ENCODE measurements around the gene PAPPA2. TPM values are rescaled to one million over a fixed set of nuclear protein-coding genes. Genes with fewer than 3 reads are reported as not detected.
"Not testable (repeated sequence)": the region's sequence is repeated elsewhere in the genome, so short reads cannot be mapped to it uniquely, and the experiment has no call there.

The PAPPA2 gene
- total RNA-seq, 1 donor = 7.0 TPM

DNA sequence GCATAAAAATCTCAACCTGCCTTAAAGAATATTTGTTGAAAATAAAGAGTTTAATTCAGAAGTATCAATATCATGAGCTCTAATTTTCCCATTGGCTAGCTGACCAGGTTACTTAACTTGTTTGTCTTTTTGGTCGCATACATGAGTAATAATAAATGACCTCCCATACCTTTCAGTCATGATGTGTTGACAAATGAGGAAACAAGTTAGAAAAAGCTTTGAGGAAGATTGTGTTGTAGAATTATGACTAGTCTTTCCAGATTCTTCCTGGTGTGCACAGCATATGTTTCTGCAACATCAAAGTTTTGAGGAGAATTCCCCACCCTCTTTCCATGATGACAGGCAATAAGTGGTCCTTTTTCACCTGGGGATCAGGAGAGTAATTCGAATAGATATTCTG lies 17.6 kb upstream of the PAPPA2 start:
- no peak for DNase-seq (ENCODE audit: low read depth)
- TF ChIP-seq, protein P1, sequence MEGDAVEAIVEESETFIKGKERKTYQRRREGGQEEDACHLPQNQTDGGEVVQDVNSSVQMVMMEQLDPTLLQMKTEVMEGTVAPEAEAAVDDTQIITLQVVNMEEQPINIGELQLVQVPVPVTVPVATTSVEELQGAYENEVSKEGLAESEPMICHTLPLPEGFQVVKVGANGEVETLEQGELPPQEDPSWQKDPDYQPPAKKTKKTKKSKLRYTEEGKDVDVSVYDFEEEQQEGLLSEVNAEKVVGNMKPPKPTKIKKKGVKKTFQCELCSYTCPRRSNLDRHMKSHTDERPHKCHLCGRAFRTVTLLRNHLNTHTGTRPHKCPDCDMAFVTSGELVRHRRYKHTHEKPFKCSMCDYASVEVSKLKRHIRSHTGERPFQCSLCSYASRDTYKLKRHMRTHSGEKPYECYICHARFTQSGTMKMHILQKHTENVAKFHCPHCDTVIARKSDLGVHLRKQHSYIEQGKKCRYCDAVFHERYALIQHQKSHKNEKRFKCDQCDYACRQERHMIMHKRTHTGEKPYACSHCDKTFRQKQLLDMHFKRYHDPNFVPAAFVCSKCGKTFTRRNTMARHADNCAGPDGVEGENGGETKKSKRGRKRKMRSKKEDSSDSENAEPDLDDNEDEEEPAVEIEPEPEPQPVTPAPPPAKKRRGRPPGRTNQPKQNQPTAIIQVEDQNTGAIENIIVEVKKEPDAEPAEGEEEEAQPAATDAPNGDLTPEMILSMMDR (IDR thresholded peaks at IDR 0.05; ENCODE audit: insufficient read depth, low read length) = no peak
- no peak overlapping the region for H3K4me3 ChIP-seq (ENCODE audit: low read depth, low read length)

DNA sequence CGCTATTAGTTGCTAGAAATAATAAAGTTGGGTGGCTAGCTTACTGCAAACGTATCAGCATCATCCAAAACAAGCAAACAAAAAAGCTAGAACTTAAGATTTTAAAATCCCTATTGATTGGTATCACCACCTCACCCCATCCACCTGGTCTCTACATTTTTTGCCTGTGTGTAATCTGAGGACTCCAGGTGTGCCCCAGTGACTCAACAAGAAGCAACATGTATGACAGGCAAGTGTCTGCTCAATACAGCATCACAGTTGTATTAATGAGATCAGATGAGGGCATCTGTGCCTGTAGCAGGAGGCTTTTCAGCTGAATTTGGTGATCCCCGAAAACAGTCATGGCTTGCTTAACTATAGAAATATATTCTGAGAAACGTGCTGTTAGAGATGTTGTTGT lies 14.6 kb upstream of the PAPPA2 start:
- H3K4me3 ChIP-seq (ENCODE audit: low read depth, low read length) = no peak overlapping the region
- TF ChIP-seq, protein P1 (IDR thresholded peaks at IDR 0.05; ENCODE audit: insufficient read depth, low read length) = no peak
- no peak for DNase-seq (ENCODE audit: low read depth)

DNA sequence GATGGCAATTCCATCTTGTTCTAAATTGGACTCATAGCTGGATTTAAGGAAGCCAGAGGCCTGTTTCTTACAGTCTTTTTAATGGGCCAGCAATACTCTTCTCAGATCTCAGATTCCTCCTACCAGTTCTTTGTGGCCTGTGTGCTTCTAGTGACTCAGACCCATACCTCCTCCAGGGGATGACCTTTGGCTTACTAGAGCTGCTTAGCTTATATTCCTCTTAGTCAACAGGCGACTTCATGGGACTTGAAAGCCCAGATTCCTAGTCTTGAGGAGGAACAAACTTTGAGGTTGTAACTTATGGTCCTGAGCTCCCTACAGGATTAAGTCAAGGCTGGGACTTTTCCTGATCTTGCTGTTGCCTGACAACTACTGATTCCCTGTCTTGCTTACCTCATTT lies 12.4 kb upstream of the PAPPA2 start:
- DNase-seq (ENCODE audit: low read depth) = no peak
- no peak overlapping the region for H3K4me3 ChIP-seq (ENCODE audit: low read depth, low read length)
- TF ChIP-seq, protein P1 (IDR thresholded peaks at IDR 0.05; ENCODE audit: insufficient read depth, low read length) = no peak

DNA sequence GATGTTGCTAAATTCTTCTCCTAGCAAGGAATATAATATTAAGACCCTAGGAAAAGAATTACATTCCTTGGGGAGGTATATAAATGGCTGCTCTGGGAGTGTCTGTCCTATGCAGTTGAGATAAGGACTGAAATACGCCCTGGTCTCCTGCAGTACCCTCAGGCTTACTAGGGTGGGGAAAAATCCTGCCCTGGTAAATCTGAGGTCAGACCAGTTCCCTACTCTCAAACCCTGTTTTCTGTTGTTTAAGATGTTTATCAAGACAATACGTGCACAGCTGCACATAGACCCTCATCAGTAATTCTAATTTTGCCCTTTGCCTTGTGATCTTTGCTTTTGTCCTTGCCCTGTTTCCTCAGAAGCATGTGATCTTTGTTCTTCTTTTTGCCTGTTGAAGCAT lies 11.2 kb upstream of the PAPPA2 start:
- H3K4me3 ChIP-seq (ENCODE audit: low read depth, low read length); DNase-seq (ENCODE audit: low read depth): not testable (repeated sequence)

DNA sequence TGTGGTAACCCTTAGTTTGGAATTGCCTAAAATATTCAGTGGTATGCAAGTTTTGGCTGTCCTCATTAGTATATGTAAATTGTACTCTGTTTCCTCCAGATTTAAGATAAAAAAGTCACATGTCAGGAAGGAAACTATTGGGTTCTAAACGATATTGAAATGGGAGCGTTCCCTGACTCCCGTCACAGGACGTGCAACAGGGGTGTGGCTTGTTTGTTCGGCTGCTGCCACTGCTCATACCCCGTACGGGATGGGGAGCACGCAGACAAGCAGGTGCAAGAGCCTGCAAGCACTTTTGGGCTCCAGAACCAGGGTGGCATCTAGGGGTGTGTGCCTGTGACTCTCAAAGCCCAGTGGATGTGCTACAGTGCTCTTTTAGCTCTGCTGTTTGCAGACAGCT lies 6.2 kb upstream of the PAPPA2 start:
- H3K4me3 ChIP-seq (ENCODE audit: low read depth, low read length) = no peak overlapping the region

DNA sequence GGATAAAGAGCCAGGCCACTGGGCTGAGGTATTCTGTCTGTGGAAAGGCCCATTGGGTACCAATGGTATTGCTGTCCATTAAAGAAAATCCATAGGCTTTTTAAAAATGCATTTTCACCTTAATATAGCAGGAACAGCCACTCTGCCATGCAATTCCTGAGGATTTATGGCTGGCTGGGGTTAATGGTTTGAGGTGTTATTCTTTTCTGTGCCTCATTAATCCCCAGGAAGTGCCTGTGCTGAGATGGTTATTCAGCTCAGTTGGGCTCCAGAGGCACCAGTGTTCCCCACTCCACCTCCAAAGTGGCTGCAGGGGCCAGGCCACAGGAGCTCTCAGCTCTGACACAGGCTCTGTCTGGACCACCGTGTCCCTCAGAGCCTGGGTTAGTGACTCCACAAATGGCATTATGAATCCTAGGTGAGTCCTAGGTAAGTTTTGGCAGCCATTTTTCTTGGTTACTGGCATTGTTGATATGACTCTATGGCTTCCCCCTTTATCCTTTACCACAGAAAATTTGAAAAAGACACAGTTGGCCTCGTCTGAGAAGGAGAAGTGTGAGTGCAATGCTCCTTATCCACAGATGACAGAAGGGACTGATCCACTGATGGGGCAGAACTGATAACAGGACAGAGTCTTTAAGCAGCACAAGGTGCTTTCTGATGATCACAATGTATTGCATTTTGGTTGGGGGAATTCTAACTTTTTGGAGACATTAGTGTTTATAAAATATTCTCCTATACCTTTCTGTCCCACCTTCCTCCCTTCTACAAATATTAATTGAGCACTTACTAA lies 2.2 kb upstream of the PAPPA2 start:
- DNase-seq (ENCODE audit: low read depth) = no peak
- TF ChIP-seq, protein P1 (IDR thresholded peaks at IDR 0.05; ENCODE audit: insufficient read depth, low read length) = no peak
- H3K4me3 ChIP-seq (ENCODE audit: low read depth, low read length) = no peak overlapping the region

More for the DNA sequence above, 6.2 kb upstream of the PAPPA2 start:
- TF ChIP-seq, protein P1 (IDR thresholded peaks at IDR 0.05; ENCODE audit: insufficient read depth, low read length) = no peak
- DNase-seq (ENCODE audit: low read depth) = no peak

DNA sequence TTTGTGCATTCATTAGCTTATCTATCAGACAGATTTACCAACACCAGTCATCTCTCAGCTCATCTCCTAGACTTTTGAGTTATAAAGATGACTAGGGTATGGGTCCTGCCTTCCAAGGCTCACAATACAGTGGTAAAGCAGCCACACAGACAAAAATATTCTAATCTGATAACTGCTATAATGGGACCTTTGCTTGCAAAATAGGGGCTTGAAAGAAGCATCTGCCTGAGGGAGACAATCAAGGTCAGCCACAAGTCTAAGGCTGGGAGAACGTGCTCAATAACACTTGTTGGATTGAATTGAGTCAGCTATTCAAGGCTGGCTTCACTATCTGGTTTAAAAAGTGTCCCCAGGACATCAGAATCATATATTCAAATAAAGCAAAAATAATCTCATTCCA lies 1.4 kb upstream of the PAPPA2 start:
- TF ChIP-seq, protein P1 (IDR thresholded peaks at IDR 0.05; ENCODE audit: insufficient read depth, low read length) = no peak
- H3K4me3 ChIP-seq (ENCODE audit: low read depth, low read length) = no peak overlapping the region
- no peak for DNase-seq (ENCODE audit: low read depth)

All from fibroblast of the aortic adventitia (primary cell).